GM12892 (cell line): ENCODE data around the gene FAM81A.

Experiments used
- DNase-seq: peaks from one replicate; pipeline ENCODE4 v3.0.0; 2011; ENCODE audit not compliant: insufficient read length
- FAIRE-seq: peaks from 2 replicates; lab custom pipeline; 2011; peaks lifted over from hg19 to GRCh38; lab: Jason Lieb, UNC
- POLR2A ChIP-seq: IDR thresholded peaks from 2 replicates; pipeline ENCODE4 v1.6.1; 2011; ENCODE audit warnings: low read depth, low read length, control low read depth
- POLR2AphosphoS5 ChIP-seq: IDR thresholded peaks from 2 replicates; pipeline ENCODE4 v1.6.1; 2011; ENCODE audit warnings: low read depth, low read length, control low read depth
- TAF1 ChIP-seq: IDR thresholded peaks from 2 replicates; pipeline ENCODE4 v1.6.1; 2011; ENCODE audit warnings: low read depth, mild to moderate bottlenecking, control low read depth, low read length, borderline replicate concordance

FAM81A gene

GRCh38 chr15:59549301-59550185, 111.6 kb downstream of the FAM81A start:
- no peak for TF ChIP-seq POLR2AphosphoS5
- no peak for TF ChIP-seq POLR2A
- no peak for TF ChIP-seq TAF1
- FAIRE-seq (no peak), DNase-seq (no peak)

- TF ChIP-seq POLR2A (no peak), POLR2AphosphoS5 (no peak), TAF1 (no peak)
- no peak for FAIRE-seq
- no peak for DNase-seq
Measured at GRCh38 chr15:59550530-59550929, 112.5 kb downstream of the FAM81A start.

- no peak for FAIRE-seq
- no peak for DNase-seq
- TF ChIP-seq POLR2AphosphoS5 (no peak), TAF1 (no peak), POLR2A (no peak)
Measured at GRCh38 chr15:59550956-59551355, 113.0 kb downstream of the FAM81A start.

- FAIRE-seq (no peak), DNase-seq (no peak)
- no peak for TF ChIP-seq TAF1
Measured at GRCh38 chr15:59553879-59554735, 116.1 kb downstream of the FAM81A start.

GRCh38 chr15:59555696-59556095, 117.7 kb downstream of the FAM81A start:
- FAIRE-seq (no peak), DNase-seq (no peak)
- TF ChIP-seq TAF1 (no peak), POLR2AphosphoS5 (no peak), POLR2A (no peak)

GRCh38 chr15:59556380-59556779, 118.4 kb downstream of the FAM81A start:
- no peak for FAIRE-seq

GRCh38 chr15:59557581-59557980, 119.6 kb downstream of the FAM81A start:
- TF ChIP-seq POLR2AphosphoS5, result no peak
- TF ChIP-seq TAF1, result no peak
- no peak for TF ChIP-seq POLR2A
- DNase-seq (no peak), FAIRE-seq (no peak)

More at GRCh38 chr15:59556380-59556779, 118.4 kb downstream of the FAM81A start:
- no peak for DNase-seq
- TF ChIP-seq POLR2A (no peak), POLR2AphosphoS5 (no peak), TAF1 (no peak)

- FAIRE-seq, result no peak
- TF ChIP-seq POLR2A (no peak), POLR2AphosphoS5 (no peak), TAF1 (no peak)
- DNase-seq, result no peak
Measured at GRCh38 chr15:59558851-59559250, 120.9 kb downstream of the FAM81A start.

- FAIRE-seq (no peak), DNase-seq (no peak)
- TF ChIP-seq TAF1 (no peak), POLR2A (no peak), POLR2AphosphoS5 (no peak)
Measured at GRCh38 chr15:59561547-59561946, 123.6 kb downstream of the FAM81A start.

- no peak for FAIRE-seq
- no peak for TF ChIP-seq POLR2AphosphoS5
- no peak for TF ChIP-seq POLR2A
- no peak for TF ChIP-seq TAF1
- DNase-seq, result no peak
Measured at GRCh38 chr15:59562448-59563186, 124.6 kb downstream of the FAM81A start.

GRCh38 chr15:59565299-59565698, 127.3 kb downstream of the FAM81A start:
- DNase-seq (no peak), FAIRE-seq (no peak)
- no peak for TF ChIP-seq TAF1
- TF ChIP-seq POLR2A, result no peak
- no peak for TF ChIP-seq POLR2AphosphoS5
